OCI-M1 (cell line): Measurements from ENCODE around the gene TACC2.
A peak's percentile ranks its signal among the peaks of the same experiment; 100 is the strongest.
"Not testable (repeated sequence)": the region's sequence is repeated elsewhere in the genome, so short reads cannot be mapped to it uniquely, and the experiment has no call there.

Experiments used
- DNase-seq: peaks from one replicate; lab custom pipeline; 2025; lab: John Stamatoyannopoulos, UW

Gene TACC2

GRCh38 chr10:122023257-122023656, 34.3 kb downstream of the TACC2 start:
- not testable (repeated sequence) for DNase-seq

GRCh38 chr10:122029499-122030199, 40.7 kb downstream of the TACC2 start:
- DNase-seq = no peak

DNA sequence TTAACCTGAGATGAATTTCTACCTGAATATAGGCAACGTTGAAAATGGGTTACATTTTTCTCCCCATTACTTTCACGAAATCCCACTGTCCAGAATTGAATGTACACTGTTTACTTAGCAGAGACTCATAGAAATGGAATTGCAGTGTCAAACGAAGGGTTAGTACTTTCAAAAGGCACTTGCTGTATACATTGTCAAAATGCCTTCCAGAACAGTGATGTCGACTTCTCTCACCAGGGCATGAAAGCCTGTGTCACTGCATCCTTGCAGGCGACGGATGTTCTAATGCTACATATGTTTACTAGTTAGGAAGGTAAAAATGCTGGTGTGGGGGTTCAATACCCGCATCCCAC, 41.2 kb downstream of the TACC2 start:
- no peak for DNase-seq

DNA sequence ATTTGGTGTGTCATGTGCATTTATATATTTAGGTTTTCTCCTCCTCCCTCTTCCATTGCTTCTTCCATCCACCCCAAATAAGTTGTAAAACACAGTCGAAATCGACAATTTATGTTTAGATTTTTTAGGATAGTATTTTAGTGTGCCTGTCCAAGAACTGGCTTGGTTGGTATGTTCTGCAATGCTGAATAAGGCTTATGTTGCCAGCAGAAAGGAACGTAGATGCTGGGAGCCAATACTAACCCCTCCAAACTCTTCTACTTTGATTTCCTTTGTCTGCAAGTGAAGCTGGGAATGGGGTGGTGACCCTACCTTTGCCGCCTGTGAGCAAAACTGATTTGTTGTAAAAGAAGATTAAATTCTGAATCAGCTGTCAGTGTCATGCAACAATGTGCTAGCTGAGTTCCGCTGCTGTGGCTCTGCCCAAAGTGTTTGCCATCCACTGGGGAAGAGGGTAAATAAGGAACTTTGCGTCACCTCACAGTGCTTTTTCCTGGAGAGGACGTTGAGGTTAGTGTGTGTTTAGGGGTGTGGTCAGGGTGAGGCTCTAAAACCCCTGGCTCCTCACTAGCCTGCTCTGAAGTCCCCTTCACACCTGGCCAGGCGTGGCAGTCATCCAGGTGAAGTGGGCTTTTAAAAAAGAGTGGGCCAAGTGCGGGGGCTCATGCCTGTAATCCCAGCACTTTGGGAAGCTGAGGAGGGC, 44.4 kb downstream of the TACC2 start:
- DNase-seq = no peak

DNA sequence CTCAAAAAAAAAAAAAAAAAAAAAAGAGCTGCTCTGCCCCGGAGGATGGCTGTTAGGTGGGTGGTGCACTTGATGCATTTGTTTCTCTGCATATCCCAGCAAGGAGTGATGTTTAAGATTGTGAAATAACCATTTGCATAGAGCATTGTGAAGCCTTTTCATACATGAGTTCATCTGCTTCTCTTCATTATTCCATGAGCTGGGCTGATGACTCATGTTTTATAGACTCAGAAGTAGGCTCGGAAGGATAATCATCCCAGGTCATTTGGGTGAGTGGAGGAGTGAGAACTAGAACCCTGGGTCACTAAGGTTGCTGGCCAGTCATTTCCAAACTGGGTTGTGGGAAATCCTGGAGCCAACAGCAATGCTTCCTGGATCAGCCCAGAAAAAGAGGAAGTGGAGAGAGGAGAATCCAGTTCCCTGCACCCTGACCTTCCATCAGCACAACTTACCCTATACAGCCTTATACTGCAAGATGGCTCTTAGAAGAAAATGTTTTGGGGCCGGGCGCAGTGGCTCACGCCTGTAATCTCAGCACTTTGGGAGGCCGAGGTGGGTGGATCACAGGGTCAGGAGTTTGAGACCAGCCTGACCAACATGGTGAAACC, 45.3 kb downstream of the TACC2 start:
- no peak for DNase-seq

DNA sequence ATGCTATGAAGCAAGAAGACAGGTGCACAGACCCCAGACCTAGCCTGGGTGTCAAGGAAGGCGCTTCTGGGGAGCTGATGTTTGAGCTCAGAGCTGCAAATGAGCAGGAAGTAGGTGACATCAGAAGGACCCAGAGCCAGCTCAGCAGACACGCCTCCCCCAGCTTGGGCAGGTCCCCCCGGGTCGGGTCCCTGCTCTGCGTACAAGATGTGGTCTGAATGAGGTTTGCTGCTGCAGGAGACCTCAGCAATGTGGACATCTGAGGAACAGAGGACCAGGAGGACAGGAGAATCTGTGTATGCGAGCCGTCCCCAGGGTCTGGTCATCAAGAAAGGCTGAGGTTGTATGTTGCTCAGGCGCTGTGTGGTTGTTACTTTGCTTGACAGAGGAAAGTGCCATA, 51.8 kb downstream of the TACC2 start:
- DNase-seq = no peak

GRCh38 chr10:122042836-122043235, 53.9 kb downstream of the TACC2 start:
- DNase-seq = no peak

GRCh38 chr10:122044045-122044661, 55.2 kb downstream of the TACC2 start:
- DNase-seq = no peak

GRCh38 chr10:122044713-122045112, 55.8 kb downstream of the TACC2 start:
- no peak for DNase-seq

DNA sequence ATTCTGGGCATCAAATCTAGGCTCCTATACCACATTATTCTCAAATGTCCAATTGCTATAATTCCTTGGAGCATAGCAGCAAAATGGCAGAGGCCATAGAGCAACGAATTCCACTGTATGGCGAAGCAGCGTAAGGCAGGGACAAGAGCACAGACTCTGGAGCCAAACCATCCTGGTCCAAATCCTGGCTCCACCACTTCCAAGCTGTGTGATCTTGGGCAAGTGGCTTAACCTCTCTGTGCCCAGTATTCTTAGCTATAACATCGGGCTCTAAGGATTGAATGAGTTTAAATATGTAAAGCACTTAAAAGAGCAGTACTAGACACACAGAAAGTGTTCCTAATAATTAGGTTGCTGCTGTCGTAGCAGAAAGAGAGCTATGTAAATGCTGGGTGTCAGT, 56.2 kb downstream of the TACC2 start:
- DNase-seq = no peak

- no peak for DNase-seq
These were observed 58.6 kb downstream of the TACC2 start for GRCh38 chr10:122047560-122047959.

- no peak for DNase-seq
These were observed 60.1 kb downstream of the TACC2 start for GRCh38 chr10:122049076-122049475.

GRCh38 chr10:122050311-122050710, 61.3 kb downstream of the TACC2 start:
- DNase-seq = no peak

GRCh38 chr10:122050811-122051210, 61.8 kb downstream of the TACC2 start:
- DNase-seq = no peak

DNA sequence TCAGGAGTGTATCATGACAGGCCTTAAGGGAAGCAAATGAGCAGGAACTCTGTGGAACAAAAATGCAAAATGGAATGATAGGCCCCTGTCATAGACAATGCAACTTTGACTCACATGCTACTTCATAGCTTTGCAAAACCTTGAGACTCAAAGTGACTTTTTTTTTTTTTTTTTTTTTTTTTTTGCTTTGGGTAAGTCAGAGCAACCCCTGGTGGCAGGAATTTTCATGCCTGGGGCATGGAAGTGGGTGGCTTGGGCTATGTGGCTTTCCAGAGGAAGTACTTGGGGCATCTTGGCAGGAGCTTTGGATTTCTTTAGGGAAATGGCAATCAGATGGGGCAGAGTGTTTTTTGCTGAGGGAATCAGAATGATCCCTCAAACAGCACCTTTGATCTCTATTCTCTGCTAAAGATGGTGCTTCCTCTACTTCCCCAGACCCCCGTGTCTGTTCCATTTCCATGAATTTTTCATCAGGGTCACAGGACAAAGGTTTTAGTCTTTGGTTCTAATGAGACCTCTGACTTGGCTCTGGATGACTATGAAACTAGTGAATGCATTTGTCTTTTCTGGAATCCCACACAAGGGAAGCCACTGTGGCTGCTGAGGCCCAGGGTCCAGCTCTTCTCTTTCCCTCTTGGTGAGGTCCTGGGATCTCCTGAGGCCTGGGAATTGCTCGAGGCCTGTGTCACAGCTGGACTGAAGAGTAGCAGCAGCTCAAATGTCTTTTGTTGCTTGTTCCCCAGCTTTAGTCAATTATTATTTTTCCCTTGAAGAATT, 62.8 kb downstream of the TACC2 start:
- peak; percentile 14 for DNase-seq

- no peak for DNase-seq
These were observed 63.7 kb downstream of the TACC2 start for GRCh38 chr10:122052701-122053100.

- DNase-seq = no peak
These were observed 64.4 kb downstream of the TACC2 start for GRCh38 chr10:122053314-122053713.

- peak; percentile 51 for DNase-seq
These were observed 65.4 kb downstream of the TACC2 start for GRCh38 chr10:122054048-122055025.

DNA sequence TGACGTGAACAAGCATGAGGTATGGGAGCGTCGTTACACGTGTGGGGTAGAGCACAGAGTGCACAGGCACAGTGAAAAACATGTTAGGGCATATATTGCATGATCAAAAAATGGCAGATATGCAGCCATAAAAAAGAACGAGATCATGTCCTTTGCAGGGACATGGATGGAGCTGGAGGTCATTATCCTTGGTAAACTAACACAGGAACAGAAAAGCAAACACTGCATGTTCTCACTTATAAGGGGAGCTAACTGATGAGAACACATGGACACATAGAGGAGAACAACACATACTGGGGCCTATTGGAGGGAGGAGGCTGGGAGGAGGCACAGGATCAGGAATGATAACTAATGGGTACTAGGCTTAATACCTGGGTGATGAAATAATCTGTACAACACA, 66.3 kb downstream of the TACC2 start:
- DNase-seq = no peak

DNA sequence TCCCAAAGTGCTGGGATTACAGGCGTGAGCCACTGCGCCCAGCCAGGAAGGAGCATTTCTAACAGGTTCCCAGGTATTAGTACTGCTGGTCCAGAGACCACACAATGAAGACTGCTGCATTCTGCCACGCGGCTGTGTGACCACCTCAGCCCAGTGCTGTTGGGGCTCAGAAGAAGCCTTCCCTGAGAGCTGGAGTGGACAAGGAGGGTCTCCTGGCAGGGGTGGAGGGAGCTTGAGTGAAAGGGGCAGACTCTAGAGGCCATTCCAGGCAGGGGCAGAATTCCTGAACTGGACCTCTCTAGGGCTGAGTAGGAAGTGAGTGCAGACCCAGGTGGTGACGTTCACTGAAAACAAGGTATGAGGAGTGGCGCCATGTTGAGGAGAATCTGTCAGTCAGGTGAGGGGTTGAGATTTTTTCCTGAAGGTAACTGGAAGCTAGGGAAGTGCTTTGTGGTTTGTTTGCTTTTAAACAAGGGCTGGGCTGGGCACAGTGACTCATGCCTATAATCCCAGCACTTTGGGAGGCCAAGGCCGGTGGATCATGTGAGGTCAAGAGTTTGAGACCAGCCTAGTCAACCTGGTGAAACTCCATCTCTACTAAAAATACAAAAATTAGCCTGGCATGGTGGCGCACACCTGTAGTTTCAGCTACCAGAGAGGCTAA, 67.6 kb downstream of the TACC2 start:
- DNase-seq = no peak
